Mucosa of stomach (tissue), 1 donor: ENCODE results near the gene MCOLN2.
"Not testable (repeated sequence)": the region's sequence is repeated elsewhere in the genome, so short reads cannot be mapped to it uniquely, and the experiment has no call there.

Experiments used
- H3K27me3 ChIP-seq: one replicate; pipeline ENCODE4 v1.7.0; 2013; ENCODE audit warnings: mild to moderate bottlenecking, low read length; ENCODE audit not compliant: control insufficient read depth, insufficient read depth
- H3K36me3 ChIP-seq: one replicate; pipeline ENCODE4 v1.7.0; 2013; ENCODE audit warnings: low read length; ENCODE audit not compliant: control insufficient read depth, insufficient read depth
- H3K4me1 ChIP-seq: one replicate; pipeline ENCODE4 v1.7.0; 2013; ENCODE audit warnings: mild to moderate bottlenecking, low read length; ENCODE audit not compliant: control insufficient read depth, insufficient read depth
- H3K4me3 ChIP-seq: one replicate; pipeline ENCODE4 v1.7.0; 2013; ENCODE audit warnings: low read length
- H3K9ac ChIP-seq: one replicate; pipeline ENCODE4 v1.7.0; 2013; ENCODE audit warnings: mild to moderate bottlenecking, low read length, moderate library complexity
- H3K9me3 ChIP-seq: one replicate; pipeline ENCODE4 v1.7.0; 2013; ENCODE audit warnings: mild to moderate bottlenecking, low read length, moderate library complexity; ENCODE audit not compliant: control insufficient read depth
- donor health status: Pancreatic carcinoma.

MCOLN2 gene

DNA sequence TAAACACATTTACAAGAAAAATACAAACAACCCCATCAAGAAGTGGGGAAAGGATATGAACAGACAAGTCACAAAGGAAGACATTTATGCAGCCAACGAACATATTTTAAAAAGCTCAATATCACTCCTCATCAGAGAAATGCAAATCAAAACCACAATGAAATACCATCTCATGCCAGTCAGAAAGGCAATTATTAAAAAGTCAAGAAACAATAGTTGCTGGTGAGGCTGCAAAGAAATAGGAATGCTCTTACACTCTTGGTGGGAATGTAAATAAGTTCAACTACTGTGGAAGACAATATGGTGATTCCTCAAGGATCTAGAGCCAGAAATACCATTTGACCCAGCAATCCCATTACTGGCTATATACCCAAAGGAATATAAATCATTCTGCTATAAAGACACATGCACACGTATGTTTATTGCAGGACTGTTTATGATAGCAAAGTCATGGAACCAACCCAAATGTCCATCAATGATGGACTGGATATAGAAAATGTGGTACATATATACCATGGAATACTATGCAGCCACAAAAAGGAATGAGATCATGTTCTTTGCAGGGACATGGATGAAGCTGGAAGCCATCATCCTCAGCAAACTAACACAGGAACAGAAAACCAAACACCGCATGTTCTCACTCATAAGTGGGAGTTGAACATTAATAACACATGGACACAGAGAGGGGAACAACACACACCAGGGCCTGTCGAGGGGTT is 88.0 kb downstream of the MCOLN2 start:
- H3K27me3 ChIP-seq, H3K9ac ChIP-seq, H3K36me3 ChIP-seq, H3K4me3 ChIP-seq, H3K4me1 ChIP-seq, H3K9me3 ChIP-seq: not testable (repeated sequence)

DNA sequence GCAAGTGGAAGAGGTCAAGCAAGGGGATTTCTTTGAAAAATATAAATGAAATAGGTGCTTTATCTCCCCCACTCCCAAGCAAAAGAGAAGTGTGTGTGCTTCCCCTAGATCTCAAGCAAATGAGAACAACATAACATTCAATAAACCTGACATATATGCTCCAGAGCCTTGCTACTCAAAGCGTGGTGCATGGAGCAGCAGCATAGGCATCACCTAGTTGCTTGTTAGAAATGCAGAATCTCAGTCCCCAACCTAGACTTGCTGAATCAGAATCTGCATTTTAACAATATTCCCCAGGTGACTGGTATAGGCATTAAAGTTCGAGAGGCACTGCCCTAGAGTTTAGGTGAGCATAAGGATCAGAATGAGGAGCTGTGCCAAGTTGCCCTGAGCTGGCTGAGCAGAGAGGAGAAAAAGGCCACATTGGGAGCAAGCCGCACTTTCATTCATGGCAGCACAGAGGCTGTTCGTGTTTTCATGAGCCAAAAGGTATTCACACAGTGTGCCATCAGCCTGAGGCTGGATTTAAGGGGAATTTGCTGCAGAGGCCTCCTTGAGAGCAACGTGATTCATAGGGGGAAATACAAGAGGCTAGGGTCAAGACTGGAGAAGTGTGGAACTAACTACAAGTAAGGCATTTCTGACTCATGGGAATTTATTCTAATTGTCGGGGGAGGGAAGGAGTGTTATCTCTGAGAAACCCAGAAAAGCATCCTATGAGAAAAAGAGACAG is 89.7 kb downstream of the MCOLN2 start:
- no peaks in the 10 kb centered on the region for H3K36me3 ChIP-seq
- no peak overlapping the region for H3K9ac ChIP-seq
- no peak overlapping the region for H3K4me3 ChIP-seq
- H3K27me3 ChIP-seq = no peaks in the 10 kb centered on the region
- H3K9me3 ChIP-seq = no peaks in the 10 kb centered on the region
- H3K4me1 ChIP-seq = no peaks in the 10 kb centered on the region

- H3K9me3 ChIP-seq, H3K9ac ChIP-seq, H3K27me3 ChIP-seq, H3K4me1 ChIP-seq, H3K36me3 ChIP-seq, H3K4me3 ChIP-seq: not testable (repeated sequence)
Measured at GRCh38 chr1:84902727-84903126, 94.2 kb downstream of the MCOLN2 start.

GRCh38 chr1:84899969-84900368 is 96.9 kb downstream of the MCOLN2 start:
- Histone ChIP-seq H3K9ac (no peak overlapping the region), H3K36me3 (no peaks in the 10 kb centered on the region), H3K4me1 (no peaks in the 10 kb centered on the region), H3K9me3 (no peaks in the 10 kb centered on the region), H3K4me3 (no peak overlapping the region), H3K27me3 (no peaks in the 10 kb centered on the region)

- Histone ChIP-seq H3K27me3 (peaks cover 28% of the 10 kb centered on the region), H3K9me3 (no peaks in the 10 kb centered on the region), H3K4me3 (no peak overlapping the region), H3K36me3 (no peaks in the 10 kb centered on the region), H3K9ac (no peak overlapping the region), H3K4me1 (peaks cover 5% of the 10 kb centered on the region)
Measured at GRCh38 chr1:84896279-84896678, 100.6 kb downstream of the MCOLN2 start.

- Histone ChIP-seq H3K36me3 (no peaks in the 10 kb centered on the region), H3K27me3 (peaks cover 28% of the 10 kb centered on the region), H3K4me1 (peaks cover 5% of the 10 kb centered on the region), H3K9ac (no peak within 1 kb of the TSS), H3K4me3 (no peak within 1 kb of the TSS), H3K9me3 (no peaks in the 10 kb centered on the region)
Measured at GRCh38 chr1:84892705-84893618, 104.0 kb downstream of the MCOLN2 start, which contains the start of gene LPAR3. Gene LPAR3, minus strand, starts transcription at chr1:84893206. Its CDS starts 27,086 bp downstream, at chr1:84866120.

- H3K9me3 ChIP-seq = no peaks in the 10 kb centered on the region
- no peaks in the 10 kb centered on the region for H3K36me3 ChIP-seq
- H3K4me1 ChIP-seq = peaks cover 5% of the 10 kb centered on the region
- no peak overlapping the region for H3K9ac ChIP-seq
- peaks cover 28% of the 10 kb centered on the region for H3K27me3 ChIP-seq
- H3K4me3 ChIP-seq = no peak overlapping the region
Measured at GRCh38 chr1:84890566-84890965, 106.3 kb downstream of the MCOLN2 start.

- Histone ChIP-seq H3K27me3 (peaks cover 24% of the 10 kb centered on the region), H3K36me3 (no peaks in the 10 kb centered on the region), H3K9ac (no peak overlapping the region), H3K4me1 (peaks cover 5% of the 10 kb centered on the region), H3K9me3 (no peaks in the 10 kb centered on the region), H3K4me3 (no peak overlapping the region)
Measured at GRCh38 chr1:84889437-84889836, 107.5 kb downstream of the MCOLN2 start.

- Histone ChIP-seq H3K9me3 (no peaks in the 10 kb centered on the region), H3K4me1 (peaks cover 5% of the 10 kb centered on the region), H3K9ac (no peak overlapping the region), H3K4me3 (no peak overlapping the region), H3K36me3 (no peaks in the 10 kb centered on the region), H3K27me3 (peaks cover 19% of the 10 kb centered on the region)
Measured at GRCh38 chr1:84888753-84889152, 108.2 kb downstream of the MCOLN2 start.

DNA sequence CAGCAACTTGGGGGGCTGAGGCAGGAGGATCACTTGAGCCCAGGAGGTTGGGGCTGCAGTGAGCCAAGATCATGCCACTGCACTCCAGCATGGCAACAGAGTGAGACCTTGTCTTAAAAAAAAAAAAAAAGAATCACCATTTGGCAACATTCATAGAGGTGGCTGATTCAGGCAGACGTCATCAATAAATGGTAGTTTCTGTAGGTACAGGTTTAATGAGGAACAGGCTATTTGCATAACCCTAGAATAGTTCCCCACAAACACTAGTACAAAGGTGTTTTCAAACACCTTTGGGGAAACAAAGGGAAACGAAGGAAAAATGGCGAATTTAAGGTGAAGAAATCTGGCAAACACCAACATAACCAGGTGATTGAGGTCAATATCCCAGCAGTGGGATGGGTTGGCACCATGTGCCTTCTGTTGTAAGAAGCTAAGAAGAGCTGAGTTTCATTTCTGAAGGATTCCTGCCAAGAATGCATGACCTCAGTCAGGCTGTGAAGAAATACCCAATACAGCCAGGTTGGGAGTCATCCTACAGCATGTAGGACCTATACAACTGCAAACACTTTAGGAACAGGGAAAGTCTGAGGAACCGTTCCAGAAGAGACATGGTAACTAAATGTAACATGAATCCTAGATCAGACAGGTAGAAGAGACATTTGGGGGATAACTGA is 109.5 kb downstream of the MCOLN2 start:
- Histone ChIP-seq H3K27me3 (peaks cover 5% of the 10 kb centered on the region), H3K36me3 (no peaks in the 10 kb centered on the region), H3K9ac (no peak overlapping the region), H3K9me3 (no peaks in the 10 kb centered on the region), H3K4me1 (peaks cover under 1% of the 10 kb centered on the region), H3K4me3 (no peak overlapping the region)

DNA sequence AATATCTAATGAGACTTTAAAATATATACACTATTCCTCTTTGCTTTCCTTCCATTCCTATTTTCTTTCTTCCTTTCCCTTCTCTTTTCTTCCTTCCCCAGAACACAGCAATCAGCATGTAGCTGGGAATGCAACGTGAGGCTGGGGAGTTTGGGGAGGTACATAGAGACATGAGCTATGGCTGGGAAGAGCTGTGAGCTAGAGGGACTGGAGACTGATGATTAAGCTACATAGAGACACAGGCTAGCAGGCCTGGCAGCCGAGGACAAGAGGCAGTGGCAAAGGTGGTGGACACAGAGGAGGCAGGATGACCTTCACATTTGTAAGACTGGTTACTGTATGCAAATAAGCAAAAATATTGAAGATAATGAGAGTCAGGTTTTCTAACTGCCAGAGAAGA is 111.4 kb downstream of the MCOLN2 start:
- Histone ChIP-seq H3K9me3 (no peaks in the 10 kb centered on the region), H3K4me3 (no peak overlapping the region), H3K4me1 (no peaks in the 10 kb centered on the region), H3K9ac (no peak overlapping the region), H3K36me3 (no peaks in the 10 kb centered on the region), H3K27me3 (no peaks in the 10 kb centered on the region)
